Glutamatergic neuron (in vitro differentiated cells): ENCODE data around the gene CD99. TPM values are rescaled to one million over a fixed set of nuclear protein-coding genes. Genes with fewer than 3 reads are reported as not detected.

Experiments used
- DNase-seq: peaks from one replicate; pipeline ENCODE4 v3.0.0; 2022
- H3K27ac Mint-ChIP-seq: one replicate; pipeline ENCODE4 v1.8.0; 2020; ENCODE audit warnings: mild to moderate bottlenecking, mixed read lengths, inconsistent platforms; ENCODE audit not compliant: unreplicated experiment
- H3K27me3 Mint-ChIP-seq: one replicate; pipeline ENCODE4 v1.8.0; 2020; ENCODE audit warnings: mild to moderate bottlenecking, moderate library complexity, mixed read lengths, inconsistent platforms; ENCODE audit not compliant: unreplicated experiment
- H3K36me3 Mint-ChIP-seq: one replicate; pipeline ENCODE4 v1.8.0; 2020; ENCODE audit warnings: mild to moderate bottlenecking, mixed read lengths, inconsistent platforms; ENCODE audit not compliant: unreplicated experiment
- H3K4me1 Mint-ChIP-seq: one replicate; pipeline ENCODE4 v1.8.0; 2020; ENCODE audit warnings: mild to moderate bottlenecking, low read depth, mixed read lengths, inconsistent platforms; ENCODE audit not compliant: unreplicated experiment
- H3K4me3 Mint-ChIP-seq: one replicate; pipeline ENCODE4 v1.8.0; 2020; ENCODE audit warnings: mild to moderate bottlenecking, mixed read lengths, inconsistent platforms; ENCODE audit not compliant: unreplicated experiment
- H3K9me3 Mint-ChIP-seq: one replicate; pipeline ENCODE4 v1.8.0; 2020; ENCODE audit warnings: mild to moderate bottlenecking, moderate library complexity, mixed read lengths, inconsistent platforms; ENCODE audit not compliant: unreplicated experiment
- total RNA-seq: library from RNA; stranded (reverse); fragmentation: NEBNext Ultra II Directional; extraction: Animal tissue kit (Norgen Biotek cat#: 25700); gene quantifications from one replicate; pipeline ENCODE4 v1.2.1, GENCODE V29; 2021; ENCODE audit not compliant: unreplicated experiment
- TF ChIP-seq, protein P1 (sequence below): fragments of 200-600 bp; sonication (generic); IDR thresholded peaks from one replicate; pipeline ENCODE4 v1.5.0; 2021; ENCODE audit not compliant: partially characterized antibody, unreplicated experiment

Gene CD99
- total RNA-seq, 1 donor from 2014 or later, result 31.2 TPM

- Mint-ChIP-seq H3K4me1 (peaks cover 5% of the 10 kb centered on the region), H3K9me3 (peaks cover 10% of the 10 kb centered on the region), H3K36me3 (no peaks in the 10 kb centered on the region), H3K4me3 (peak overlapping the region; percentile 38), H3K27me3 (peaks cover 25% of the 10 kb centered on the region), H3K27ac (no peak overlapping the region)
- TF ChIP-seq, protein P1, sequence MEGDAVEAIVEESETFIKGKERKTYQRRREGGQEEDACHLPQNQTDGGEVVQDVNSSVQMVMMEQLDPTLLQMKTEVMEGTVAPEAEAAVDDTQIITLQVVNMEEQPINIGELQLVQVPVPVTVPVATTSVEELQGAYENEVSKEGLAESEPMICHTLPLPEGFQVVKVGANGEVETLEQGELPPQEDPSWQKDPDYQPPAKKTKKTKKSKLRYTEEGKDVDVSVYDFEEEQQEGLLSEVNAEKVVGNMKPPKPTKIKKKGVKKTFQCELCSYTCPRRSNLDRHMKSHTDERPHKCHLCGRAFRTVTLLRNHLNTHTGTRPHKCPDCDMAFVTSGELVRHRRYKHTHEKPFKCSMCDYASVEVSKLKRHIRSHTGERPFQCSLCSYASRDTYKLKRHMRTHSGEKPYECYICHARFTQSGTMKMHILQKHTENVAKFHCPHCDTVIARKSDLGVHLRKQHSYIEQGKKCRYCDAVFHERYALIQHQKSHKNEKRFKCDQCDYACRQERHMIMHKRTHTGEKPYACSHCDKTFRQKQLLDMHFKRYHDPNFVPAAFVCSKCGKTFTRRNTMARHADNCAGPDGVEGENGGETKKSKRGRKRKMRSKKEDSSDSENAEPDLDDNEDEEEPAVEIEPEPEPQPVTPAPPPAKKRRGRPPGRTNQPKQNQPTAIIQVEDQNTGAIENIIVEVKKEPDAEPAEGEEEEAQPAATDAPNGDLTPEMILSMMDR, result no peak
- no peak for DNase-seq
These were observed 1.1 kb upstream of the CD99 start for GRCh38 chrX:2689773-2690666.

- no peak for DNase-seq
- Mint-ChIP-seq H3K27ac (no peak overlapping the region), H3K36me3 (no peaks in the 10 kb centered on the region), H3K27me3 (peaks cover 25% of the 10 kb centered on the region), H3K4me1 (peaks cover 7% of the 10 kb centered on the region), H3K9me3 (peaks cover 10% of the 10 kb centered on the region), H3K4me3 (peak overlapping the region; percentile 84)
- TF ChIP-seq, protein P1, result no peak
These were observed 587 bp downstream of the CD99 start for GRCh38 chrX:2691543-2692220.

GRCh38 chrX:2692221-2693112 lies 1.4 kb downstream of the CD99 start:
- TF ChIP-seq, protein P1, result no peak
- Mint-ChIP-seq H3K4me3 (peak overlapping the region; percentile 84), H3K36me3 (no peaks in the 10 kb centered on the region), H3K4me1 (peaks cover 7% of the 10 kb centered on the region), H3K9me3 (peaks cover 10% of the 10 kb centered on the region), H3K27ac (peak overlapping the region; percentile 76), H3K27me3 (peaks cover 21% of the 10 kb centered on the region)
- DNase-seq, result no peak

DNA sequence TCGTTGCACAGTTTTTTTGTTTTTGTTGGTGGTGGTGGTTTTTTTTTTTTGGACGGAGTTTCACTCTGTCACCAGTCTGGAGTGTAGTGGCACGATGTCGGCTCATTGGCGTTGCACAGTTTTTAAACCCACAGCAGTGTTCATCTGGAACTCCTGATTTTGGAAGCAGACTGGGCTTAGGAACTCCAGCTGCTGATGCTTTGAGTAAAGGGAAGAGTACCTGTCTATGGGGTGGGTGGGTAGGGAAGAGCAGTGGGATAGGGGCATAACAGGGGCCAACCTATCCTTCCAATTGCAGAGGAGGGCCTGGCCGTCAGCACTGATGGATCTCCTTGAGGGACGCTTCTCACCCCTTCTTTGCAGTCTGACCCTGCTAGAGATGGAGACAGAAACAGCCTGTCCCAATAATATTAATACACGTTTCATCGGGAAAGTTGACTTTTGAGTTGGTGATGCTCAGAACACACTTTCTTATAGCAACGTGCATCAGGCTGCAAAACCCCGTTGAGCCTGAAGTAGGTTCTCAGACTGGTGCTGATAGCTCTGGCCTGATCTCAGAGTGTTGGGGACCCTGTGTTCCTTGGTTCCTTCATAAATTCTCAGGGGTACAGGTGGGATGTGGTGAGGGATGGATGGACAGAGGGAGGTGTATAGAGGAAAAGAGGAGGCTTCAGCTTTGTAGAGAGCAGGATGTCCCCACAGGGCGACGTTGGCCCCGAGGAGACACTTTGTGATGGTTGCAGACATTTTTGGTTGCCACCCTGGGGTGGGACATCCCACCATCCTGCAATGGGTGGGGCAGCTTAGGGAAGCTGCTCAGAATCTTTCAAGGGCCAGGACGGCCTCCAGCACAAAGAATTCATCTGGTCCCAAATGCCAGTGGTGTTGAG lies 2.3 kb downstream of the CD99 start:
- H3K36me3 Mint-ChIP-seq, result no peaks in the 10 kb centered on the region
- H3K27me3 Mint-ChIP-seq, result peaks cover 19% of the 10 kb centered on the region
- peak overlapping the region; percentile 84 for H3K4me3 Mint-ChIP-seq
- no peak overlapping the region for H3K27ac Mint-ChIP-seq
- TF ChIP-seq, protein P1, result no peak
- DNase-seq, result no peak
- peaks cover 10% of the 10 kb centered on the region for H3K9me3 Mint-ChIP-seq
- H3K4me1 Mint-ChIP-seq, result peaks cover 8% of the 10 kb centered on the region
